Measurements from ENCODE around the gene GRM3. TPM values are rescaled to one million over a fixed set of nuclear protein-coding genes. Genes with fewer than 3 reads are reported as not detected.

GRM3 gene
- total and polyA plus RNA-seq, 2 donors (not counting 3 experiments of a cell fraction or from before 2014, with no cell fraction given), result not detected

- H3K4me2 ChIP-seq (ENCODE audit: insufficient read depth, low read length), result no peak overlapping the region
- no peaks in the 10 kb centered on the region for H3K9me3 ChIP-seq (replicated peaks; ENCODE audit: control insufficient read depth, insufficient read depth, low read length)
- dilution Hi-C loops (cut with MboI; ENCODE audit: extremely low pct_ligation_motif_present, low sequenced_read_pairs) (no loop called here), intact Hi-C loops (cut with micrococcal nuclease) (no loop called here)
- H3K27ac ChIP-seq (ENCODE audit: insufficient read depth, low read depth, low read length), result no peak overlapping the region
- no TSS peak for BruUV-seq (replicated peaks)
- TF ChIP-seq JUN (IDR thresholded peaks at IDR 0.05; ENCODE audit: borderline replicate concordance, insufficient read depth, insufficient read length, low read depth), result no peak
- no peaks in the 10 kb centered on the region for H3K9me1 ChIP-seq (replicated peaks; ENCODE audit: control insufficient read depth, extremely low read depth, insufficient read depth, low read length)
- H2AFZ ChIP-seq (ENCODE audit: low read depth, low read length), result no peak overlapping the region
- no peaks in the 10 kb centered on the region for H4K20me1 ChIP-seq (replicated peaks; ENCODE audit: control insufficient read depth, extremely low read depth, insufficient read depth, low read length)
- DNase-seq (ENCODE audit: low read depth, low spot score) (no peak), FAIRE-seq (no peak)
- H3K4me1 ChIP-seq (ENCODE audit: control insufficient read depth, extremely low read depth, insufficient read depth, low read length), result no peaks in the 10 kb centered on the region
- H3K36me3 ChIP-seq (ENCODE audit: control insufficient read depth in 2 of 2, extremely low read depth in 1 of 2, insufficient read depth in 2 of 2, low read length in 2 of 2), result no peaks in the 10 kb centered on the region
- no peak overlapping the region for H3K9ac ChIP-seq (replicated peaks; ENCODE audit: extremely low read depth, insufficient read depth, low read length)
- H3K4me3 ChIP-seq (replicated peaks in 1 of 3; ENCODE audit: insufficient read depth in 1 of 3, low read depth in 1 of 3, low read length in 3 of 3), result no peak overlapping the region
- ChIA-PET POLR2A (no interaction called here), CTCF (no interaction called here)
- no peaks in the 10 kb centered on the region for H3K27me3 ChIP-seq (ENCODE audit: control insufficient read depth in 2 of 2, insufficient read depth in 2 of 2, low read length in 2 of 2)
- no peaks in the 10 kb centered on the region for H3K79me2 ChIP-seq (ENCODE audit: control insufficient read depth, insufficient read depth, low read length)
Observed at GRCh38 chr7:86748843-86749719, 105.4 kb downstream of the GRM3 start.

DNA sequence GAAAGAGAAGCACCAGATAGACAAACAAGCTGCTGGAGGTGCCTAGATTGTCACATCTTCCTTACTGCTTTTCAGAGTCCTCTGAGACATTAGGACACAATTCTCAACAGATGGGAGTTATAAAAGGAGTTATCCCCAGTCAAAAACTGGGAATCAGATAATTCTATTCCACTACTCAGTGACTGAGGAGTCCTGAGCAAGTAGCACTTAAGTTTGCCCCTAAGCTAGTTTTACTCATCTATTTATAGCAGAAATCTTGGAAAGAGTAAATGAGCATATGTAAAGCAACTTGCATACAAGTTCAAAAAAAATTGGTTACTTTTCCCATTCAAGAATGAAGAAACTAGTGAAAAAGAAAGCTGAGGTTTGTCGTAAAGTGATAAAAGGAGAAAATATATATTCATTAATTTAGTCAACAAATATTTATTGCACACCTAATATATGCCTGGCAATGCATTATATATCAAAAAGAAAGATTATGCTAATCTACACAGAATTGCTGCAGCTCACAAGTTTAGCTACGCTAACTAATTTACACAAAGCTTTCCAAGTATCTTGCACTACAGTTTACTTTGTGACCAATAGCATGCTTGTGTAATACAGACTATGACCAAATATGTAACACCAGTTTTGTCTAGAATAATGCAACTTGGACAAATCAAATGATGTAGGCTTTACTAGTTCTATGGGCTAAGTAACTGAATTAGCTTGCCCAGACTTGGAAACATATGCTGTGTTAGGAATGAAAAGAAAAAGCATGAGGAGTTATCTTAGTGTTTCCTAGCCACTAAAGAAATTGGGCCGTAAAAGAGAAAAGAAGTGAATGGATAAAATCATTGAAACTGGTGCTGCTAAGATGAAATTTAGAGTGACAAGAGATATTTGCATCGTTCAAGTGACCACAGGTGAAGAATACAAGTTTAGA lies 106.3 kb downstream of the GRM3 start:
- FAIRE-seq (no peak), DNase-seq (ENCODE audit: low read depth, low spot score) (no peak)
- H3K9me1 ChIP-seq (replicated peaks; ENCODE audit: control insufficient read depth, extremely low read depth, insufficient read depth, low read length), result no peaks in the 10 kb centered on the region
- H3K36me3 ChIP-seq (ENCODE audit: control insufficient read depth in 2 of 2, extremely low read depth in 1 of 2, insufficient read depth in 2 of 2, low read length in 2 of 2), result no peaks in the 10 kb centered on the region
- no peak overlapping the region for H2AFZ ChIP-seq (ENCODE audit: low read depth, low read length)
- no peaks in the 10 kb centered on the region for H3K9me3 ChIP-seq (replicated peaks; ENCODE audit: control insufficient read depth, insufficient read depth, low read length)
- no peak overlapping the region for H3K27ac ChIP-seq (ENCODE audit: insufficient read depth, low read depth, low read length)
- POLR2A ChIA-PET, result no interaction called here
- H3K4me2 ChIP-seq (ENCODE audit: insufficient read depth, low read length), result no peak overlapping the region
- CTCF ChIA-PET, result no interaction called here
- no peaks in the 10 kb centered on the region for H3K4me1 ChIP-seq (ENCODE audit: control insufficient read depth, extremely low read depth, insufficient read depth, low read length)
- dilution Hi-C loops (cut with MboI; ENCODE audit: extremely low pct_ligation_motif_present, low sequenced_read_pairs) (no loop called here), intact Hi-C loops (cut with micrococcal nuclease) (no loop called here)
- no peak overlapping the region for H3K4me3 ChIP-seq (replicated peaks in 1 of 3; ENCODE audit: insufficient read depth in 1 of 3, low read depth in 1 of 3, low read length in 3 of 3)
- H3K9ac ChIP-seq (replicated peaks; ENCODE audit: extremely low read depth, insufficient read depth, low read length), result no peak overlapping the region
- no peaks in the 10 kb centered on the region for H3K79me2 ChIP-seq (ENCODE audit: control insufficient read depth, insufficient read depth, low read length)
- TF ChIP-seq JUN (IDR thresholded peaks at IDR 0.05; ENCODE audit: borderline replicate concordance, insufficient read depth, insufficient read length, low read depth) (no peak), FOS (IDR thresholded peaks at IDR 0.05; ENCODE audit: borderline replicate concordance, insufficient read depth, low read length) (no peak), CTCF (IDR thresholded peaks at IDR 0.05; ENCODE audit: extremely low read depth in 1 of 2, insufficient read depth in 1 of 2, low read depth in 1 of 2, low read length in 2 of 2) (no peak), GATA2 (IDR thresholded peaks at IDR 0.05; ENCODE audit: insufficient read depth, insufficient read length, low read depth, low read length) (no peak), MYC (IDR thresholded peaks at IDR 0.05; ENCODE audit: low read depth, low read length) (no peak), POLR2AphosphoS5 (IDR thresholded peaks at IDR 0.05; ENCODE audit: insufficient read depth, low read depth, low read length) (no peak), EZH2 (IDR thresholded peaks at IDR 0.05; ENCODE audit: borderline replicate concordance, low read depth, low read length, severe bottlenecking) (no peak), POLR2A (IDR thresholded peaks at IDR 0.05; ENCODE audit: low read depth, low read length) (no peak)
- TF ChIP-seq, protein P1, sequence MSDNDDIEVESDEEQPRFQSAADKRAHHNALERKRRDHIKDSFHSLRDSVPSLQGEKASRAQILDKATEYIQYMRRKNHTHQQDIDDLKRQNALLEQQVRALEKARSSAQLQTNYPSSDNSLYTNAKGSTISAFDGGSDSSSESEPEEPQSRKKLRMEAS (IDR thresholded peaks at IDR 0.05; ENCODE audit: insufficient read depth, insufficient read length), result no peak
- no peaks in the 10 kb centered on the region for H4K20me1 ChIP-seq (replicated peaks; ENCODE audit: control insufficient read depth, extremely low read depth, insufficient read depth, low read length)
- no TSS peak for BruUV-seq (replicated peaks)
- H3K27me3 ChIP-seq (ENCODE audit: control insufficient read depth in 2 of 2, insufficient read depth in 2 of 2, low read length in 2 of 2), result no peaks in the 10 kb centered on the region
